Stimulated activated CD4-positive, alpha-beta T cell treated with anti-CD3 and anti-CD28 coated beads, Interleukin-12 subunit alpha, Interleukin-12 subunit beta, amount 100 ng/mL, for 48 hours (primary cell): ENCODE measurements around the gene NLN.
"Not testable (repeated sequence)": the region's sequence is repeated elsewhere in the genome, so short reads cannot be mapped to it uniquely, and the experiment has no call there.

ENCODE experiments used
- DNase-seq, 3 donors: peaks; one replicate each; pipeline ENCODE4 v3.0.0-alpha.2; 2020; ENCODE audit warnings: low read depth in 2 of 3, low spot score in 1 of 3

Gene NLN

DNA sequence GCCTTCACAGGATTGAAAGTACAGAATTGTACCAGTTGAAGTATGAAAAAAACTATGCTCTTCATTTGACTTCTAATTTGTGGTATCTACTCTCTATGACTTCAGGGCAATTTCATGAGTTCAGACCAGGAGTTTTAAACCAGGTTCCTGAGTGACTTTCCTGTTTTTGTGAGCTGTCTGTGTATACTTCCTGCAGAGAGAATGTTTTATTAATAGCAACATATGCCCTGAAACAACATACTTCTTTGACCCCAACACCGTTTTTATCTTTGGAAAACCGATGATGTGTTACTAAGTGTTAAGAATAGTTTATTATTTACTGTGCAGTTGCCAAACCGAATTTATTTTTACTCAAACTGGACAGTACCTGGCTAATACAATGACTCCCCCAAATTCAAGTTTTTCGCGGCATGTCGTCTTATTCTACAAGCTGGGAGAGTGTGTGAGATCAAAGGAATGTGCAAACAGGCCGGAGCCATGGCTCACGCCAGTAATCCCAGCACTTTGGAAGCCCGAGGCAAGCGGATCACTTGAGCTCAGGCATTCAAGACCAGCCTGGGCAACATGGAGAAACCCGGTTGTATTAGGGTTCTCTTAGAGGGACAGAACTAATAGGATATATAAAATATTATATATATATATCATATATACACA, 145.7 kb downstream of the NLN start:
- DNase-seq: no peak

DNA sequence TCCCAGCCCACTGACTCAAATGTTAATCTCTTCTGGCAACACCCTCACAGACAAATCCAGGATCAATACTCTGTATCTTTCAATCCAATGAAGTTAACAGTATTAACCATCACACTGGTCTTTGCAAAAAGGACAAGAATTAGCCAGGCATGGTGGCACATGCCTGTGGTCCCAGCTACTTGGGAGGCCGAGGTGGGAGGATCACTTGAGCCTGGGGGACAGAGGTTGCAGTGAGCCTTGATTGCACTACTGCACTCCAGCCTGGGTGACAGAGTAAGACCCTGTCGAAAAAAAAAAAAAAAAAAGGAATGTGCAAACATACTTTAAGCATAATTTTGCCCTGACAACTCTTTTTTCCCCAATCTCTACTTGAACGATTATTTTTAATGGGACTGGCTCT, 146.5 kb downstream of the NLN start:
- DNase-seq: no peak

DNA sequence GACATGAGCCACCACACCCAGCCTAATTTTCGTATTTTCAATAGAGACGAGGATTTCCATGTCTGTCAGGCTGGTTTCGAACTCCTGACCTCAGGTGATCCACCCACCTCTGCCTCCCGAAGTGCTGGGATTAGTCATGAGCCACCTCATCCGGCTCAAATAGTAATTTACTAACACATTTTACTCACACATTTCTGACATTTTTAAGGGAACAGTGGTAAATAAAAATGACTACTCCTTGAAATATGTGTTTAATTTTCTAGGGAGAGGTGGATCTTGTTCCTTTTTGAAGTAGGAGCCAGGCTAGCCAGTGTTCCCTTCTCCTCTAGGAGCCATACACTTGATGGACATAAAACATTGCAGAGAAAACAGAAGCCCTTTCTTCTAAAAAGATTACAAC, 149.2 kb downstream of the NLN start:
- no peak for DNase-seq

DNA sequence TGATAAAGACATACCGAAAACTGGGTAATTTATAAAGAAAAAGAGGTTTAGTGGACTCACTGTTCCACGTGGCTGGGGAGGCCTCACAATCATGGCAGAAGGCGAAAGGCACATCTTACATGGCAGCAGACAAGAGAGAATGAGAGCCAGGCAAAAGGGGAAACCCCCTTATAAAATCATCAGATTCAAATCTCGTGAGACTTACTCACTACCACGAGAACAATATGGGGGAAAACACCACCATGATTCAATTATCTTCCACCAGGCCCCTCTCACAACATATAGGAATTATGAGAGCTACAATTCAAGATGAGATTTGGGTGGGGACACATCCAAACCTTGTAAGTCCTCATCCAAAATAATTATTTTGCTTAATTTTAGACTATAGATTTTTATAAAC, 149.8 kb downstream of the NLN start:
- DNase-seq: not testable (repeated sequence)

DNA sequence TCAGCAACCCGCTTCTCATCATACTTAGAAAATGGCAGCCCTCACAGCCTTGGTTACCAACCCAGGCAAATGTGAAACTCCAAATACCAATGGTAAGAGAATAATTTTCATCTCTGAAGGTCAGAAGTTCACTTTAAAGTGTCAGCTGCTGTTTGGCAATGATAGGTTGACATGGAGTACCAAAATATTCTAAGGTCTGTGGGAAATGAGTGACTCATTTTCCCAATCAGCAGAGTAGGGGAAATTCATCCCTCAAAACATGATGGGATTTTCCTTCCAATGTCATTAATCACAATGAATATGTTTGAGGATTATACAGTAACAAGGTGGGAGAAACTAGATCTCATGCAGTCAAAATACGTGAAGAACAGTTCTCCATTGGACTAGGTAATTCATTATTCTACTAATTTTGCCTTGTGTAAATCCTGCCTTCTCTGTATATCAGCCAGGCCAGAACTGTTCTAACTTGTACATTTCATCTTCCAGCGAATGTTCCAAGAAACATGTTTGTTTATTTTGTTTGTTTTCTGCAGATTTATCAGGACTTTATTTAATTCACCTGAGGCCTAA, 151.3 kb downstream of the NLN start:
- DNase-seq: no peak

DNA sequence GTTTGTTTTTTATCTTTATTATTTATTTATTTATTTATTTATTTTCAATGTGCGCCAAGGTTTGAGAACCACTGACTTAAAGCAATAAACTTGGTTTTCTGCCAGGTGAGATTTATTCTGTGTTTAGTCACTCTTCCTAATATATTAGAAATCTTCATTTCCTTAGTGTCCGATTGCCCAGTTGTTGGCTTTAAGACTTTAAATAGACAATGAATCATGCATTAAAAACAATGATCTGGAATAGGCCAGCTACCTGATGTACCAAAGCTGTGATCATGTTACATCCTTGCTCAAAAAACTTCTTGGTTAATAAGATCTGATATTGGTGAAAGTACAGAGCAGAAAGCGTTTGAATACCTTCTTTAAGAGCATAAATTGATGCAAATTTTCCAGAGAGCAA, 152.2 kb downstream of the NLN start:
- DNase-seq: no peak

DNA sequence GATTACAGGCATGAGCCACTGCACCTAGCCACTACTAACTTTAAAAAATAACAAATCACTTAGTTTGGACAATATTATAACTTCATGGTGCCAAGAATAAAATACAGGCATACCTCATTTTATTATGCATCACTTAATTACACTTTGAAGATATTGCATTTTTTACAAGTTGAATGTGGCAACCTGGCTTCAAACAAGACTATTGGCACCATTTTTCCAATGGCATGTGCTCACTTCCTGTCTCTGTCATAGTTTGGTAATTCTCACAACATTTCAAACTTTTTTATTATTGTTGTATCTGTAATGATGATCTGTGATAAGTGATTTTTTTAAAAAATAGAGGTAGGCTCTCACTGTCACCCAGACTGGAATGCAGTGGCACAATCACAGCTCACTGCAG, 154.5 kb downstream of the NLN start:
- DNase-seq: no peak

DNA sequence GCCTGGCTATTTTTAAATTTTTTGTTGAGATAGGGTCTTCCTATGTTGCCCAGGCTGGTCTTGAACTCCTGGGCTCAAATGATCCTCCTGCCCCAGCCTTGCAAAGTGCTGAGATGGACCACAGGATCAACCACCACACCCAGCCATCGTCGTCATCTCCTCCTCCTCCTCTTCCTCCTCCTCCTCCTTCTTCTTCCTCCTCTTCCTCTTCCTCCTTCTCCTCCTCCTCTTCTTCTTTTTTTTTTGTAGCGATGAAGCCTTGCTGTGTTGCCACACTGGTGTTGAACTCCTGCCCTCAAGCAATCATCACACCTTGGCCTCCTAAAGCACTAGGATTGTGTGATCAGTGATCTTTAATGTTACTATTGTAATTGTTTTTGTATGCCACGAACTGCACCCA, 155.0 kb downstream of the NLN start:
- no peak for DNase-seq
